Uterus (tissue), 4 donors: ENCODE data around the gene BEND7. TPM values are rescaled to one million over a fixed set of nuclear protein-coding genes. Genes with fewer than 3 reads are reported as not detected.

Source experiments
- DNase-seq, 2 donors: peaks; one replicate each; pipeline ENCODE4 v3.0.0-alpha.2; 2019 to 2020
- H3K27ac ChIP-seq, 2 donors: fragments of 200-600 bp; sonication (generic); 1 replicate in 1 of 2; 2 replicates in 1 of 2; pipeline ENCODE4 v1.5.1; 2016 to 2018
- H3K27me3 ChIP-seq, 2 donors: fragments of 200-600 bp; sonication (generic); one replicate each; pipeline ENCODE4 v1.5.1; 2018 to 2019; ENCODE audit warnings: control low read depth in 1 of 2
- H3K36me3 ChIP-seq, 2 donors: fragments of 200-600 bp; sonication (generic); one replicate each; pipeline ENCODE4 v1.5.1; 2019; ENCODE audit warnings: control low read depth in 1 of 2
- H3K4me1 ChIP-seq, 2 donors: fragments of 200-600 bp; sonication (generic); one replicate each; pipeline ENCODE4 v1.5.1; 2018 to 2019; ENCODE audit warnings: control low read depth in 1 of 2
- H3K4me3 ChIP-seq, 2 donors: fragments of 200-600 bp; sonication (generic); 1 replicate in 1 of 2; 2 replicates in 1 of 2; pipeline ENCODE4 v1.5.1; 2018 to 2019; ENCODE audit warnings: mild to moderate bottlenecking in 1 of 2
- H3K9me3 ChIP-seq, 2 donors: fragments of 200-600 bp; sonication (generic); one replicate each; pipeline ENCODE4 v1.5.1; 2019; ENCODE audit warnings: control low read depth in 1 of 2
- CTCF ChIP-seq, 4 experiments: fragments of 200-600 bp in 2 of 4; fragments of 450-650 bp in 2 of 4; sonication (generic) in 2 of 4; IDR thresholded peaks; one replicate each; pipeline ENCODE4 v1.5.1; 2016 to 2019; ENCODE audit warnings: antibody characterized with exemption in 4 of 4, mild to moderate bottlenecking in 2 of 4, moderate library complexity in 1 of 4
- POLR2A ChIP-seq, 2 donors: fragments of 450-650 bp; IDR thresholded peaks; one replicate each; pipeline ENCODE4 v1.6.1; 2016; ENCODE audit warnings: antibody characterized with exemption in 2 of 2, mild to moderate bottlenecking in 1 of 2, moderate library complexity in 1 of 2
- intact Hi-C: fragments of 100-400 bp; cut with DNase I; formaldehyde crosslinking; loops from one replicate; pipeline ENCODE4 v1.15.1; 2023; ENCODE audit warnings: low total_unique reads
- total RNA-seq, 4 donors: library from RNA; depleted of rRNA in 3 of 4; stranded (reverse); fragments of >200 nt in 3 of 4; gene quantifications; one replicate each; pipeline versions ENCODE4 v1.1.0 to v1.2.4, GENCODE V29; 2014 to 2023
- donor health status: DM: yes; HTN: yes; CAD: no.

Gene BEND7
- total RNA-seq, 4 donors from 2014 or later, result 3.3 to 32.7 (median 11.9) TPM

- TF ChIP-seq POLR2A (IDR thresholded peaks at IDR 0.05) (no peak), CTCF (IDR thresholded peaks at IDR 0.05) (no peak)
- no peaks in the 10 kb centered on the region for H3K27me3 ChIP-seq
- no peaks in the 10 kb centered on the region for H3K9me3 ChIP-seq
- DNase-seq, result no peak
- H3K4me3 ChIP-seq, result no peak overlapping the region
- intact Hi-C loops, result no loop called here
- no peaks in the 10 kb centered on the region for H3K4me1 ChIP-seq
- H3K27ac ChIP-seq, result no peak overlapping the region
- H3K36me3 ChIP-seq, result no peaks in the 10 kb centered on the region
Observed at GRCh38 chr10:13563481-13564445, 34.9 kb upstream of the BEND7 start.

GRCh38 chr10:13560597-13560996, 31.8 kb upstream of the BEND7 start:
- Histone ChIP-seq H3K36me3 (no peaks in the 10 kb centered on the region), H3K27ac (no peak overlapping the region), H3K9me3 (no peaks in the 10 kb centered on the region), H3K4me1 (no peaks in the 10 kb centered on the region), H3K4me3 (no peak overlapping the region), H3K27me3 (no peaks in the 10 kb centered on the region)
- no peak for DNase-seq
- TF ChIP-seq POLR2A (IDR thresholded peaks at IDR 0.05), result no peak
- TF ChIP-seq CTCF (IDR thresholded peaks at IDR 0.05), result no peak
- intact Hi-C loops, result no loop called here

- Histone ChIP-seq H3K27ac (no peak overlapping the region), H3K27me3 (no peaks in the 10 kb centered on the region), H3K4me3 (no peak overlapping the region), H3K9me3 (no peaks in the 10 kb centered on the region), H3K36me3 (no peaks in the 10 kb centered on the region), H3K4me1 (no peaks in the 10 kb centered on the region)
- TF ChIP-seq CTCF (IDR thresholded peaks at IDR 0.05) (no peak), POLR2A (IDR thresholded peaks at IDR 0.05) (no peak)
- no peak for DNase-seq
- intact Hi-C loops, result no loop called here
Observed at GRCh38 chr10:13559124-13559700, 30.4 kb upstream of the BEND7 start.

- H3K9me3 ChIP-seq, result no peaks in the 10 kb centered on the region
- intact Hi-C loops, result no loop called here
- DNase-seq, result no peak
- H3K36me3 ChIP-seq, result no peaks in the 10 kb centered on the region
- no peaks in the 10 kb centered on the region for H3K4me1 ChIP-seq
- H3K27me3 ChIP-seq, result no peaks in the 10 kb centered on the region
- no peak for TF ChIP-seq POLR2A (IDR thresholded peaks at IDR 0.05)
- no peak for TF ChIP-seq CTCF (IDR thresholded peaks at IDR 0.05)
- no peak overlapping the region for H3K27ac ChIP-seq
- H3K4me3 ChIP-seq, result no peak overlapping the region
Observed at GRCh38 chr10:13555884-13556510, 27.2 kb upstream of the BEND7 start.

GRCh38 chr10:13550802-13551201, 22.0 kb upstream of the BEND7 start:
- H3K27me3 ChIP-seq, result no peaks in the 10 kb centered on the region
- no peak for DNase-seq
- H3K4me1 ChIP-seq, result no peaks in the 10 kb centered on the region
- no peaks in the 10 kb centered on the region for H3K9me3 ChIP-seq
- intact Hi-C loops, result no loop called here
- no peak overlapping the region for H3K27ac ChIP-seq
- H3K4me3 ChIP-seq, result no peak overlapping the region
- H3K36me3 ChIP-seq, result no peaks in the 10 kb centered on the region
- no peak for TF ChIP-seq POLR2A (IDR thresholded peaks at IDR 0.05)
- no peak for TF ChIP-seq CTCF (IDR thresholded peaks at IDR 0.05)
